ENCODE data around the gene INF2. TPM values are rescaled to one million over a fixed set of nuclear protein-coding genes. Genes with fewer than 3 reads are reported as not detected.

Gene INF2
- total RNA-seq, 1 experiment from 2014 or later: 70.8 TPM

DNA sequence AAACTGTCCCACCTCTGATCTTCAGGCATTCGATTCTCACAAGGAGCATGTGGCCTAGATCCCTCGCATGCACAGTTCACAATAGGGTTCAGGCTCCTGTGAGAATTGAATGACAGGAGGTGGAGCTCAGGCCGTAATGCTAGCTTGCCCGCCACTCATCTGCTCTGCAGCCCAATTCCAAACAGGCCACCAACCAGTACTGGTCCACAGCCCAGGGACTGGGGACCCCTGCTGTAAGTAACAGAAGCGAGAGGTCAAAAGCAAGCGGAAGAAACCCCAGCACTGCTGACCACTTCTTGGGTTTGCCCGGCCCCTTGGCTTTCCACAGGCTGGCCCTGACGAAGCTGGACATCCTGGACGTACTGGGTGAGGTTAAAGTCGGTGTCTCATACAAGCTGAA is 55.1 kb downstream of the INF2 start:
- Histone ChIP-seq H3K4me1 (peaks cover 10% of the 10 kb centered on the region), H3K27me3 (replicated peaks; ENCODE audit: control insufficient read depth, insufficient read depth, low read length) (no peaks in the 10 kb centered on the region), H3K9me3 (no peaks in the 10 kb centered on the region), H3K4me3 (ENCODE audit: low read depth, low read length) (no peak overlapping the region), H3K36me3 (ENCODE audit: control insufficient read depth, insufficient read depth, low read length) (no peaks in the 10 kb centered on the region)
- Mint-ChIP-seq H3K4me1 (ENCODE audit: low read depth, unreplicated experiment) (peaks cover 7% of the 10 kb centered on the region), H3K27ac (ENCODE audit: unreplicated experiment) (no peak overlapping the region), H3K4me3 (ENCODE audit: unreplicated experiment) (no peak overlapping the region), H3K27me3 (ENCODE audit: insufficient read depth, unreplicated experiment) (no peaks in the 10 kb centered on the region), H3K9me3 (ENCODE audit: unreplicated experiment) (no peaks in the 10 kb centered on the region), H3K36me3 (ENCODE audit: insufficient read depth, unreplicated experiment) (no peaks in the 10 kb centered on the region)
- no peak for DNase-seq
- POLR2A ChIA-PET: no interaction called here
- intact Hi-C loops (cut with micrococcal nuclease; ENCODE audit: unreplicated experiment): no loop called here
- CTCF ChIA-PET: no interaction called here
- no TSS peak for BruUV-seq (replicated peaks)
- TF ChIP-seq, protein P1, sequence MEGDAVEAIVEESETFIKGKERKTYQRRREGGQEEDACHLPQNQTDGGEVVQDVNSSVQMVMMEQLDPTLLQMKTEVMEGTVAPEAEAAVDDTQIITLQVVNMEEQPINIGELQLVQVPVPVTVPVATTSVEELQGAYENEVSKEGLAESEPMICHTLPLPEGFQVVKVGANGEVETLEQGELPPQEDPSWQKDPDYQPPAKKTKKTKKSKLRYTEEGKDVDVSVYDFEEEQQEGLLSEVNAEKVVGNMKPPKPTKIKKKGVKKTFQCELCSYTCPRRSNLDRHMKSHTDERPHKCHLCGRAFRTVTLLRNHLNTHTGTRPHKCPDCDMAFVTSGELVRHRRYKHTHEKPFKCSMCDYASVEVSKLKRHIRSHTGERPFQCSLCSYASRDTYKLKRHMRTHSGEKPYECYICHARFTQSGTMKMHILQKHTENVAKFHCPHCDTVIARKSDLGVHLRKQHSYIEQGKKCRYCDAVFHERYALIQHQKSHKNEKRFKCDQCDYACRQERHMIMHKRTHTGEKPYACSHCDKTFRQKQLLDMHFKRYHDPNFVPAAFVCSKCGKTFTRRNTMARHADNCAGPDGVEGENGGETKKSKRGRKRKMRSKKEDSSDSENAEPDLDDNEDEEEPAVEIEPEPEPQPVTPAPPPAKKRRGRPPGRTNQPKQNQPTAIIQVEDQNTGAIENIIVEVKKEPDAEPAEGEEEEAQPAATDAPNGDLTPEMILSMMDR (IDR thresholded peaks at IDR 0.05; ENCODE audit: insufficient read depth in 1 of 2, low read depth in 1 of 2, low read length in 1 of 2, severe bottlenecking in 1 of 2, unreplicated experiment in 1 of 2): no peak

DNA sequence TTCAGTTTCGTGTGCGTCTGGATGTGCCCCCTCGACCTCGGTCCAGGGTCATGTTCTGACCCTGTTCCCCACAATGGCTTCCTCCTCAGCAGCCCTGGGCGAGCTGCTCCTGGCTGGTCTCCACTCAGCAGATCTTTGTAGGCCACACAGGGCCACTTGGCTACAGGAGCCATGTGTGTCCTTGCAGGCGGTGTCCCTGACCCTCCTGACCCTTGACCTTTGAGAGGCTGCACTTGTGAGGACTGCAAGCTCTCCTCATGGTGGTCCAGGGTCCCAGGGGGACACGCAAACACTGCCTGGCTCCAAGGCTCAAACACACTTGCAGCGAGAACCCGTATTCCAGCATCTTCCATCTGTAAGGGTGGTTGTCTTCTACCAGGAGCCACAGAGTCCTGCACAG is 56.0 kb downstream of the INF2 start:
- Histone ChIP-seq H3K4me1 (peaks cover 16% of the 10 kb centered on the region), H3K4me3 (ENCODE audit: low read depth, low read length) (no peak overlapping the region), H3K9me3 (no peaks in the 10 kb centered on the region), H3K36me3 (ENCODE audit: control insufficient read depth, insufficient read depth, low read length) (no peaks in the 10 kb centered on the region), H3K27me3 (replicated peaks; ENCODE audit: control insufficient read depth, insufficient read depth, low read length) (no peaks in the 10 kb centered on the region)
- Mint-ChIP-seq H3K27me3 (ENCODE audit: insufficient read depth, unreplicated experiment) (no peaks in the 10 kb centered on the region), H3K4me1 (ENCODE audit: low read depth, unreplicated experiment) (peaks cover 7% of the 10 kb centered on the region), H3K27ac (ENCODE audit: unreplicated experiment) (no peak overlapping the region), H3K4me3 (ENCODE audit: unreplicated experiment) (no peak overlapping the region), H3K9me3 (ENCODE audit: unreplicated experiment) (no peaks in the 10 kb centered on the region), H3K36me3 (ENCODE audit: insufficient read depth, unreplicated experiment) (no peaks in the 10 kb centered on the region)
- DNase-seq: no peak
- TF ChIP-seq, protein P1 (IDR thresholded peaks at IDR 0.05; ENCODE audit: insufficient read depth in 1 of 2, low read depth in 1 of 2, low read length in 1 of 2, severe bottlenecking in 1 of 2, unreplicated experiment in 1 of 2): no peak
- intact Hi-C loops (cut with micrococcal nuclease; ENCODE audit: unreplicated experiment): no loop called here
- ChIA-PET CTCF (no interaction called here), POLR2A (no interaction called here)
- no TSS peak for BruUV-seq (replicated peaks)

- Histone ChIP-seq H3K4me3 (ENCODE audit: low read depth, low read length) (no peak overlapping the region), H3K27me3 (replicated peaks; ENCODE audit: control insufficient read depth, insufficient read depth, low read length) (no peaks in the 10 kb centered on the region), H3K4me1 (peaks cover 16% of the 10 kb centered on the region), H3K36me3 (ENCODE audit: control insufficient read depth, insufficient read depth, low read length) (no peaks in the 10 kb centered on the region), H3K9me3 (no peaks in the 10 kb centered on the region)
- Mint-ChIP-seq H3K27me3 (ENCODE audit: insufficient read depth, unreplicated experiment) (no peaks in the 10 kb centered on the region), H3K4me1 (ENCODE audit: low read depth, unreplicated experiment) (peaks cover 7% of the 10 kb centered on the region), H3K4me3 (ENCODE audit: unreplicated experiment) (no peak overlapping the region), H3K27ac (ENCODE audit: unreplicated experiment) (no peak overlapping the region), H3K9me3 (ENCODE audit: unreplicated experiment) (no peaks in the 10 kb centered on the region), H3K36me3 (ENCODE audit: insufficient read depth, unreplicated experiment) (no peaks in the 10 kb centered on the region)
- CTCF ChIA-PET: no interaction called here
- POLR2A ChIA-PET: no interaction called here
- intact Hi-C loops (cut with micrococcal nuclease; ENCODE audit: unreplicated experiment): no loop called here
- TF ChIP-seq, protein P1 (IDR thresholded peaks at IDR 0.05; ENCODE audit: insufficient read depth in 1 of 2, low read depth in 1 of 2, low read length in 1 of 2, severe bottlenecking in 1 of 2, unreplicated experiment in 1 of 2): no peak
- BruUV-seq (replicated peaks): no TSS peak
- no peak for DNase-seq
Measured at GRCh38 chr14:104746071-104746545, 56.7 kb downstream of the INF2 start.
